Hematopoietic multipotent progenitor cell treated with erythropoietin and hydrocortisone succinate and interleukin-3 and kit ligand, for 15 days (in vitro differentiated cells): ENCODE measurements around the gene MYL10.
"Not testable (repeated sequence)": the region's sequence is repeated elsewhere in the genome, so short reads cannot be mapped to it uniquely, and the experiment has no call there.

Experiments used
- DNase-seq: peaks from one replicate; pipeline ENCODE4 v3.0.0-alpha.2; 2015; ENCODE audit warnings: low spot score

Gene MYL10

GRCh38 chr7:101650579-101651081 lies 21.5 kb upstream of the MYL10 start:
- no peak for DNase-seq

- not testable (repeated sequence) for DNase-seq
These were observed 18.8 kb upstream of the MYL10 start for GRCh38 chr7:101647876-101648275.

GRCh38 chr7:101645951-101646350 lies 16.9 kb upstream of the MYL10 start:
- no peak for DNase-seq

DNA sequence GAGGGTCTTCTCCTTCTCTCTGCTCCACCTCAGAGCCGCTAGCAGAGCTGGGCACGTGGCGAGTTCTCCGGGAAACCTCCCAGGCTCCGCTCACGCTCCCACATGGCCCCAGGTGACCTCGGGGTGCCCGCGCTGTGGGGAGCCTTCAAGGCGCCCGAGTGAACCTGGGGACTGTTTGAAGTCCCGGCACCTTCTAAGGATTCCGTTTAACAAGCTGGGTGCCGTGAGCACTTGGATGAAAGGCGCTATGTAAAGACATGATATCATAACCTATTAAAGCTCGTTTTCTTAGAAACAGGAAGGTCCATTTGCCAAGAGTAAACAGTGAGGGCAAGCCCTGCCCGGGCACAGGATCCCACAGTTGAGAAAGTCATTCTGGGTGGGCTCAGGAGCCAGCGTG lies 15.8 kb upstream of the MYL10 start:
- DNase-seq: no peak

DNA sequence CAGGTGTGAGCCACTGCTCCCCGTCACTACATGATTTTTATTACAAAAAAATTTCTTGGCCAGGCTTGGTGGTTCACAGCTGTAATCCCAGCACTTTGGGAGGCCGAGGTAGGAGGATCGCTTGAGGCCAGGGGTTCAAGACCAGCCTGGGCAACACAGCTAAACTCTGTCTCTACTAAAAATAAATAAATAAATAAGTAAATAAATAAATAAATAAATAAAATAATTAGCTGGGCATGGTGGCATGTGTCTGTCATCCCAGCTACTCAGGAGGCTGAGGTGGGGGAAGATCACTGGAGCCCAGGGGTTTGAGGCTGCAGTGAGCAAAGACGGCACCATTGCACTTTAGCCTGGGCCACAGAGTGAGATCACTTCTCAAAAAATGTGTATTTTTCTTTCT lies 10.0 kb upstream of the MYL10 start:
- DNase-seq: not testable (repeated sequence)

GRCh38 chr7:101636822-101637623 lies 7.9 kb upstream of the MYL10 start:
- no peak for DNase-seq

- no peak for DNase-seq
These were observed 6.4 kb upstream of the MYL10 start for GRCh38 chr7:101635484-101635883.

- DNase-seq: no peak
These were observed 5.2 kb upstream of the MYL10 start for GRCh38 chr7:101634196-101634717.

- DNase-seq: no peak
These were observed 4.4 kb upstream of the MYL10 start for GRCh38 chr7:101633511-101633910.

DNA sequence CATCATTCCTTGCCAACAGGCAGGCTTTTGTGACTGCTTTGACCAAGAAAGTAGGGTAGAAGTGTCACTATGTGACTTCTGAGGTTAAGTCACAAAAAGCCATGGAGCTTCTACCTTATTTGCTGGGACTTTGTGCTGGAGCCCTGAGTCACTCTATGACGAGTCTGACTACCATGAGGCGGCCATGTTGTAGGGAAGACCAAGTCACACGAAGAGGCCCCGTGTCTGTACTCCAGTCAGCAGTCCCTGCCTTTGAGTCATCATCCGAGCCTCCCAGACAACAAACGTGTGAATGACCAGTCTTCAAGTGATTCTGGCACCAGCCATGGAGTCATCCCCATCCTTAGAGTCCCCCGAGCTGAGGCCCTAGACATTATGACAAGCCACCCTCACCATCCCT lies 3.5 kb upstream of the MYL10 start:
- no peak for DNase-seq

DNA sequence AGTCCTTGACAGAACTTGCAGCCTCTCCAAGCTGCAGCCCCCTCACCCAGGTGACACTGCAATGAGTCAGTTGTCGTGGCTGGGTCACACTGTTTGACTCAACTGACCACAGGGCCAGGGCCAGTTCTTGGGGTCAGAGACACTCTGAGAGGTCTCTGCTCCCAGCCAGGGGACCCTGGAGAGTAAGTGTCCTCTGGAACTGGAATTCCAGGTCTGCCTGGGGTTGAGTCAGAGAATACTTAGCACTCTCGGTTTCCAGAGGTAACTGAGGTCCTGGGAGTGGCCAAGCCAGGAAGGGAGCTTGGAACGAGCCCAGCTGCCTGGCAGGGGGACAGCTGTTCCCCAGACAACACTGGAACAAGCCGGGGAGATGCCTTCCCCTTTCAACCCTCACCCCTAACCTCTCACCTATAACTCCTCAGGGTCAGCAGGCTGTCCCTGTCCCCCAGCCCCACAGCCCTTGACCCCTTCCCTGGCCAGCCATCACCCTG lies 2.2 kb upstream of the MYL10 start:
- no peak for DNase-seq

GRCh38 chr7:101630591-101630990 lies 1.5 kb upstream of the MYL10 start:
- DNase-seq: no peak

DNA sequence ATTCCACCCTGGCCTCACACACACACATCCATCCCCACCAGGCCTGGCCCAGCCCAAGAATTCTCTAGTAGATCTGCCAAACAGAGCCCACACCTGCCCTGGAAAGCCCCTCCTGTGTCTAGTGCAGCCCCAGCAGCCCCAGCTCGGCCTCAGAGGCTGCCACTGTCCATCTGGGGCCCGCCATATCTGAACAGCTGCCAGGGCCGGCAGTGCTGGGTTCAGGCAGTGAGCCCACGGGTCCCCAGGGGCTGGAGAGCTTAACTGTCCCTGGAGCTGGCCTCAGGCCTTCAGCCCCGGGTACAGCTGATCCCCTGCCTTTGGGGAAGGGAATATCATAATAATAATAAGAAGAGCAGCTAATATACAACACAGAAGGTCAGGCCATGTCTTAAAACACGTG lies 574 bp downstream of the MYL10 start:
- DNase-seq: no peak

- DNase-seq: no peak
These were observed 2.3 kb downstream of the MYL10 start for GRCh38 chr7:101626758-101627157.

- no peak for DNase-seq
These were observed 2.9 kb downstream of the MYL10 start for GRCh38 chr7:101626069-101626671.

- DNase-seq: no peak
These were observed 3.9 kb downstream of the MYL10 start for GRCh38 chr7:101625031-101625791.

DNA sequence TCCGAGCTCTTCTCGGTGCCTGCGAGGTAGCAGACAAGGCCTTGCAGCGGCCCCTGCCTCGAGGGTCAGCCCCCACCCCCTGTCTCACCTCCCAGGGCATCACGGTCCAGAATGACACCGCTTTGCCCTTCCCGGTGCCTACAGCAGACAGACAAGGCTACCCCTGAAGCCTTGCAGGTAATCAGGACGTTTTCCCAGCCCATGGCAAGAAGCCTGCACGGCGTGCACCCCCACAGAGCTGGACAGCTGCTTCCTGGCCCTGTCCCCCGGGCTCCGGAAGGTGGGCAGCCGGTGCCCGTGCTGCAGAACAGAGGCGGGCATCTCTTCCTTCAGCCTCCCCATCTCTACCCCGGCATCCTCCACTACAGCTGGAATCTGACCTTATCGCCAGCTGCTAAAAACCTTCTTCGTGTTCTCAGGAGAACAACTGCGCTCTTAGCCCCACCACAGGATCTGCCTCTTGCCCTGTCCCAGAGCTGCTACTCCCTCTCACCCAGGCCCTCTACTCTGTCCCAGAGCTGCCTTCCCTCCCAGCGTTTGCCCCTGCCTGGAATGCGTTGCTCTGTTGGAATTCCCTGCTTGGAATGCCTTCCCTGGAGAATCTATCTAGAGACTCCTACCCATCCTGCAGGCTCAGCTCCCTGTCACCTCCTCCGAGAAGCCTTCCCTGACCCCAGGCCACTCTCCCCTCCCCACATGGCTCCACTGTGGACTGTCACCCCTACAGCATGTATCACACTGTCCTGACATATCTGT lies 4.7 kb downstream of the MYL10 start:
- no peak for DNase-seq

DNA sequence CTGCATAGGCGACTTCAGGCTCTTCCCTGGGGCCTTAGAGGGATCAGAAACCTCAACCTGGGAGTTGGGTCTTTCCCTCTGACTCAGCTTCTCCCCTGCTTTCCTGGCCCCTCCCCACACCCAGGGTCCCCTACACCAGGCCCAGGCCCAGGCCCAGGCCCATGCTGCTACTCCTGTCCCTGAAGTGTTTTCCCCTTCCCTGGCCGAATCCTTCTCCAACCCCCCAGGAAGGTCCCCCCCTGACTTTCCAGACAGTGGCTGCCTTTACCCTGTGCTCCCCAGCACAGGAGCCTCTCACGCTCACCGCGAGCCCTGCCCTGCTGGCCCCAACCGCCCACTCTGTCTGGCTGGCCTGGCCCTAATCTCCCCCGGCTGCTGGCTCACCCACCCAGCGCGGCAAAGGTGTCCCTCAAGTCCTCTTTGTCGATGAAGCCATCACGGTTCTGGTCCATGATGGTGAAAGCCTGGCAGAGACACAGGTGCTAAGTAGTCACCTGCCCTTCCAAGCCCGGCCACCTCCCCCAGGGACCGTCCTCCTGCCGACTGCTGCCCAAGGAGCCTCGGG lies 6.4 kb downstream of the MYL10 start:
- DNase-seq: no peak

GRCh38 chr7:101620991-101621390 lies 8.1 kb downstream of the MYL10 start:
- no peak for DNase-seq

DNA sequence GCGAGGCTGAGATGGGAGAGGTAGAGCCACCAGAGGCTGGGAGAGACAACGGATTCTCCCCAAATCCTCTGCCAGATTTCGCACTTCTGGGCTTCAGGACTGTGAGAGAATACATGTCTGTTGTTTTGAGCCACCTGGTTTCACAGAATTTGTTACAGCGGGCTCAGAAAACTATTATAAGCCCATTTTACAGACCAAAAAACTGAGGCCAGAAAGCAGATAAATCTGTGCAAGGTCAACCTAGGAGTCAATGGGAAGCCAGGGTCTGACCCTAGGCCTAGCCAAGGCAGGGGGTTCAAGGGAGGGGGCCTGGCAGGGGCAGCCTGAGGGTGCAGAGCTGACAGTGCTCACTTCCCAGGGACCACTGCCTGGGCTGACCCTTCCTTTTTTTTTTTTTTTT lies 8.7 kb downstream of the MYL10 start:
- no peak for DNase-seq

DNA sequence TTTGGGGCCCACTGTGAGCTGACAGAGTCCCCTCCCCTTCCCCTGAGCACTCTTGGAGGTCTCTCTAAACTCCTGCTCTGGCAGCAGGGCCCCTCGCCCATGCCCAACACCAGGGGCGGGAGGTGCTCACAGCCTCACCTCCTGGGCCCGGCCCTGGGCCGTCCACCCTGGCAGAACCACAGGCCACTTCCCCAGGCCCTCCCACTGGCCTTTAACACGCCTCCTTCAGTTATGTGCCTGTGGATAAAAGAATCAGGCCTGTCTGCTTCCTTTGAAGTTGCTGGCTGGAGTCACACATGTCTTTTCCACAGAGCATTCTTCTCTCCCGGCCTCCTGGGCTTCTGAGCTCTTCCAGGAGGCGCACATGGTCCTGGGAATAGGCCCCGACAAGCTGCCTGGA lies 10.2 kb downstream of the MYL10 start:
- DNase-seq: no peak
